ENCODE measurements around the gene CPAMD8.

CPAMD8 gene

GRCh38 chr19:16914421-16914820 is 112.2 kb downstream of the CPAMD8 start:
- no peak for DNase-seq

GRCh38 chr19:16912780-16913179 is 113.8 kb downstream of the CPAMD8 start:
- no peak for DNase-seq

GRCh38 chr19:16911046-16911445 is 115.6 kb downstream of the CPAMD8 start:
- DNase-seq, result no peak

- no peak for DNase-seq
Measured at GRCh38 chr19:16908759-16909158, 117.9 kb downstream of the CPAMD8 start.

- DNase-seq, result no peak
Measured at GRCh38 chr19:16904599-16904998, 122.0 kb downstream of the CPAMD8 start.

- DNase-seq, result no peak
Measured at GRCh38 chr19:16903347-16903746, 123.3 kb downstream of the CPAMD8 start.

- DNase-seq, result no peak
Measured at GRCh38 chr19:16902545-16902944, 124.1 kb downstream of the CPAMD8 start.

- no peak for DNase-seq
Measured at GRCh38 chr19:16901491-16902175, 125.0 kb downstream of the CPAMD8 start.

GRCh38 chr19:16899566-16900075 is 127.0 kb downstream of the CPAMD8 start:
- DNase-seq, result no peak

GRCh38 chr19:16898361-16899015 is 128.1 kb downstream of the CPAMD8 start:
- DNase-seq, result no peak

- DNase-seq, result no peak
Measured at GRCh38 chr19:16897856-16898161, 128.8 kb downstream of the CPAMD8 start.

GRCh38 chr19:16897029-16897855 is 129.4 kb downstream of the CPAMD8 start:
- peak; percentile 62 to 72 for DNase-seq

GRCh38 chr19:16896146-16897028 is 130.2 kb downstream of the CPAMD8 start:
- DNase-seq, result no peak

- DNase-seq, result no peak
Measured at GRCh38 chr19:16895467-16896145, 131.0 kb downstream of the CPAMD8 start.

- no peak for DNase-seq
Measured at GRCh38 chr19:16894080-16894479, 132.5 kb downstream of the CPAMD8 start.

- no peak for DNase-seq
Measured at GRCh38 chr19:16893686-16893989, 133.0 kb downstream of the CPAMD8 start.

GRCh38 chr19:16892868-16893685 is 133.5 kb downstream of the CPAMD8 start:
- no peak for DNase-seq

GRCh38 chr19:16892436-16892835 is 134.2 kb downstream of the CPAMD8 start:
- DNase-seq, result no peak

- no peak for DNase-seq
Measured at GRCh38 chr19:16891696-16892382, 134.8 kb downstream of the CPAMD8 start.

- DNase-seq, result no peak
Measured at GRCh38 chr19:16890461-16891184, 136.0 kb downstream of the CPAMD8 start.

All from stimulated activated CD4-positive, alpha-beta T cell treated with anti-CD3 and anti-CD28 coated beads, Interleukin-2, amount 100 ng/mL, for 48 hours (primary cell).